HuH-7 (cell line): Measurements from ENCODE around the gene IARS1.

Source experiments
- DNase-seq: peaks from one replicate; pipeline ENCODE4 v3.0.0; 2011; ENCODE audit warnings: low spot score

Gene IARS1

DNA sequence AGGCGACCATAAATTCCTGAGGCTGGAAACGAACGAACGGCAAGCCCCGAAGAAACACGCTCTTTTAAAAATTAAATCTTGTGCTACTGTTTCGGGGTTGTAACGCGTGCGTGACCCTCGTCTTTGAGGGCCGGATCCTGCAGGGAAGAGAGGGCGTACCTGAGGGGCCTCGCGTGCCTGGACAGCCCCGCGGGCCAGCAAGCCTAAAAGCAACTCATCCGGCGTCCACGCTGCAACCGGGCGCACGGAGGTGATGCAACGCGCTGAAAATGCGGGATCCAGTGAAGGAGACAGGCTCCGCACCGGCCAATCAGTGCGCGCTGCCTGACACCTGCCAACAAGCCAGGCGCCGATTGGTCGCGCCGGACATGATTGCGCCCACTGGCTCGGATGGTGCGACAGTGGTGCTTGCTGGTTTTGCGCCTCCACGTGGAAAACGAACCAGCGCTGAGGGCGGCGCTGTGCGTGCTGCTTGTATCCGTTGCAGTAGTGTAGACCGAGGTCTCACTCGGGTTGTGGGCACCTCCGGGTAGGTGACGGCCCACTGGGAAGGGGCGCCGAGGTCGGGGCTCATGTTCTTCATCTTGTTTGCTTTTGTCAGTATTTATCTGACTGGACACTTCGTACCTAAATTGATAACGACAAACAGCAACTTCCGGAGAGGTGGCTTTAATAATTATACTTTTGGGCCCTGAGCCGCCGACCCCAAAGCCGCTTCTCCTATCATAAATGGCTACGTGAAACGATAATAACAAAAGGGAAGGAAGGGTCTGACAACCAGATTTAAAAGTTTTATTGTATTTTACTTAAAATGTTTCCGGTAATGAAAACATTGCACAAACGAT, at the start of gene IARS1:
Gene IARS1 (minus strand): TSS at position 246 of the 845 bp plus-strand sequence. CDS start 4,278 bp downstream, outside the sequence.
- DNase-seq = peak; percentile 96

DNA sequence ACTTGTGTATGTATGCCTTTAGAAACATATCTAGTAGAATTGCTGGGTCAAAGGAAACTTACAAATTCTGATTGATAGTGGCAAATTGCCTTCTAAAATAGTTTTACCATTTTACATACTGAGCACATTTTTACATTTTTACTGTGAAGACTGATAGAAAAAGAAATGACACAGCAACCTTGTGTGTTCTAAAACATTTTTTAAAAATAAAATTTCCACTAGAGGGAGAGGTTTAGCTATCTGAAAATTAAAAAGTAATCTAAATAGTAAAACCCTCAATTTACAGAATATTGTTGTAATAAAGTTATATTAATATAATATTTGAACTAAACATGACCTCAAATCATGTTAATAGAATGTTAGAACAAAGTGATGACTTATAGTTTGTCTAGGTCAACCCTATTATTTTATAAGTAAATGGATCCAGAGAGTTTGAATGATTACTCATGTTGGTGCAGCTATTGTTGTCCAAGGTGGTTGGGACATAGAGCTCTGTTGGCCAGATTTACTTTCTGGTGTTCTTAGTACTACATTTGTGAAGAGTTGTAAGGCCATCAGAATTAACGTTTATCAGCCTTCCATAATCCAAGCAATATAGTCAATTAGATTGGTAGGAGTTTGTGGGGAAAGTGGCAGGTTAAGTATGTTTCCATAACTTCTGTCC, 49.5 kb upstream of the IARS1 start:
- DNase-seq = no peak

DNA sequence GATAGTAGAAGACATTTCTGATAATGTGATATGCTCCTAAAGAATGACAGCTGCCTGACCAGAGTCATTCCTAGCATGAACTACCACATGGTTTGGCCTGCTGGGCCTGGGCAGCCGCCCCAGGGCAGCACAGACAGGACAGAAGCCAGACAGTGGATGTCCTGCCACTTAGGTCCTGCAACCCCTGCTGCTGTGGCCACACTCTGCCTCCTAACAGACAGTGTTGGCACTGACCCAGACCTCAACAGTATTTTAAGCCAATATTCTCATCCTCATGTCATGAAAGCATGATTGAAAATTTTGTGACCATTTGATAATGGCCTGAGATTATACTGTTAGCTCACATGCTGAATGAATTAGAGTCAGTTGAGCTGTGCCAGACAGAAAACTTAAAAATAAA, 48.1 kb upstream of the IARS1 start:
- DNase-seq = no peak

DNA sequence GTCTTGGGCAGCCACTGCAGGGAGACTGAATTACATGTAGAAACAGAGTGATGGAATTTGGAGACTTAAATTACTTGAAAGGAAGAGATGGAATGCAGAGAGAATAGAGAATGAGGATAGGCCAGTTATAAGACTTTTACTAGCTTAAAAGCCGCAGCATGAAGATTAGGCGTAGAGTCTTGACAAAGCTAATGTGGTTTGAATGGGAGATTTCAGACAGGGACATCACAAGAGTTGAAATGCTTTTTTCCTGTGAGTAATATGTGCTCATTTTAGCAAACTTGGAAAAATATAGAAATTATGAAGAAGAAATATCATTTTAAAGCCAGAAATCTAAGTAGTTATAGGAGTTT, 39.8 kb upstream of the IARS1 start:
- no peak for DNase-seq

DNA sequence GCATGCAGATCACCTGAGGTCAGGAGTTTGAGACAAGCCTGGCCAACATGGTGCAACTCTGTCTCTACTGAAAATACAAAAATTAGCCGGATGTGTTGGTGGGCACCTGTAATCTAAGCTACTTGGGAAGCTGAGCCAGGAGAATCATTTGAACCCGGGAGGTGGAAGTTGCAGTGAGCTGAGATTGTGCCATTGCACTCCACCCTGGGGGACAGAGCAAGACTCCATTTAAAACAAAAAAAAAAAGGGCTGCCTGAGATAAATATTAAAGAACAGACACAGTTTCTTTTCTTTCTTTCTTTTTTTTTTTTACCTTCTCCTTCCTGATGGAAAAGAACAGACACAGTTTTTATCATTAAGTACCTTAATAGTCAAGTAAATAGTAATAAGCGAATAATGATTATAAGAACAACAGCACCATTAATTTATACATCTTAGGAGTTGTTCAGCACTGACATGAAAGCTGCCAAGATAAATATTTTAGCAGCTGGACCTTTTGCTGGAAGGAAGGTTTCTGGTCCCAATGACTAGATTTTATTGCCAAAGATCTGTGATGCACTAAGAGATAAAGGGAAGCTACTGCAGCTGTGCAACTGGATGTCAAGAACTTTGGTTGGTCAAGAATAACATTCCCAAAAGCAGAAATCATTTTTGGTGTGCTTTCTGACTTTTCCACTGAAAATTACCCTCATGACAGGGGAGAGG, 39.2 kb upstream of the IARS1 start:
- no peak for DNase-seq

DNA sequence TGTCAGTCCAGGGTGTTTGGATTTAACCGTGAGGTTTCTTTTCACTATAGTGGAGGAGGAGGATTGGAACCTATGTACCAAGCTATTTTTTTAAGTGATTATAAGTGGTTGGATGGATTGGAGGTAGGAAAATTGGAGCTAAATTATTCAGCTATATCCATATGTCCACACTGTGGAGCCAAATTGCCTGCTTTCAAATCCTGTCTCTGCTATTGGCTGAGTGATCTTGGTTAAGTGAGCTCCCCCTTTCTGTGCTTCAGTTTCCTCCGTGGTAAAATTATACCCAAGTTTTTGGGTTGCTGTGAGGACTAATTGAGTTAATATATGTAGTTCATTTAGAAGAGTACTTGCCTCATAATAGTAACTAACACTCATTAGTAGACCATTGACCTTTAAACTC, 34.7 kb upstream of the IARS1 start:
- DNase-seq = peak; percentile 29

DNA sequence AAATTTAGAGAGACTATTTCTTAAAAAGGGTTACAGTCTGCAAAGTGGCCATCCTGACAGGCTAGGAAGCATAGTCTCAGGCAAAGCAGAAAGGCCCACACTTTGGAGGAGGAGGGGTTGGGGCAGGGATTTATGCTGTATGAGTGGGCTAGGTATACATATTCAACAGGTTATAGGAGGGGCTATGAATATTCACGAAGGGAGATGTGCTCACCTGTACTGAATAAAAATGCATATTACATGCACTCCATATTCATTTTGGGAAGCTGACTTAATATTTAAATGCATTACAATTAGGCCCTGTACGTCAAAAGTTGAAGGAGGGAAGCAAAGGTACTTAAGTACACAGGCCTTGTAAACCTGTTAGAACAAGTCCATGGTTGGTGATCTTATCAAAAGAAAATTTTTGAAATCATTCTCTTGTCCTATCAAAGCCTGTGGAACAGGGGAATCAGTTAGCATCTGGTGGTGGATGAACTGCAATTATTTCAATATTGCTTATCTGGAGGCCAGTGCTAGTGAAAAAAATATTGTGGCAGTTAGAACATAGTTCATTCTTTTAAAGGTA, 33.9 kb upstream of the IARS1 start:
- no peak for DNase-seq

DNA sequence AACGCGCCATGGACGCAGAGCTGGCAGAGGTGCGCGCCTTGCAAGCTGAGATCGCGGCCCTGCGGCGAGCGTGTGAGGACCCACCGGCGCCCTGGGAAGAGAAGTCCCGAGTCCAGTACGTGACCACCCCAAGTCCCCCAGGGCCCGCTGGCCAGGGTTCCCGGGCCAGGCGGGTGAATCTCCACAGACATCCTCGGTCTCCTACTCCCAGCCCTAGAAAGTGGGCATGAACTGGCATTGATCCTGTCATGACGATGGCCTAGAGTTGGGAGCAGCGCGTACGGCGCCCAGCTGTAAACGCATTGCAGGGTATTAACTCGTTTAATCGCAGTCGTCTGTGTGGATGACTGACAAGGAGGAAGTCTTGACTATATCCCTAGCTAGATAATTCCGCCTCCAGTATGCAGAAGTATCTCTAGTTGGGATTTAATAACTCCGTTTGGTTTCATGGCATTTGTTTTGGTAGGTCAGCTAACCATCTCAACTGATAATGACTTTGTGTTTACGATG, 32.5 kb upstream of the IARS1 start:
- no peak for DNase-seq

DNA sequence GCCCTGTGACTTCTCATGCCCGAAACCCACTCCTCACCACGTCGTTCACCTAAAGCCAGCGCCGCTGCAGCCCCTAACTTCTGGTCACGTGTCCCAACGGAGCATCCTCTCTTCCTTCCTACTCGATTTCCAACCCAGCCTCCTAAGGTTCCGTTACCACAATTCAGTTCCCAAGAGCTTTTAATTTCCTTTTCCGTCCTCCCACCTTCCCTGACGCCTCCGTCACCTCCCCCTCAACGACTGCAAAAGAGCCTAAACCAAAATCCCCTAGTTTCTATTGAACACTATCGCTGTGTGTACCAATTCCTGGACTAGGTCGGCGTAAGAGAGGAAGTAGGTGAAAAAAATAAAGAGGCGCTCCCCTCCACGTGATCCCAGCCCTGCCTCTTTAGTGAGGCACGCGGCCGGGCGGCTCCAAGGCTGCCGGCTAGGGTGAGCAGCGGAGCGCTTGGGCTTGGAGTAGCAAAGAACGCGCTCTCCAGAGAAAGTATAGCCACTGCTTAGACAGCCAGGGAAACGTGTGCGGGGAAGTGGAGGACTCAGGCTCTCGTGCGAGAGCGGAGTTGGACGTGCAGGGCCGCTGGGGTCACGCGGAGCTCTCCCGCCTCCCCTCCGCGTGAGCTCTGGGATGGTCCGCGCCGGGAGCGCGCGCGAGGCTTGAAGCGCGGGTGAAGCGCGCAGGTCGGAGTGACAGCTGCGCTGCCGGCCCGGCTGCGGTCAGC, 31.9 kb upstream of the IARS1 start, which contains the start of the genes CENPP and NOL8:
Gene CENPP (plus strand): TSS at position 685 of the 722 bp plus-strand sequence.
Gene NOL8 (minus strand): TSS at position 82 of the 722 bp plus-strand sequence. CDS start 1,189 bp downstream, outside the sequence.
- peak; percentile 77 for DNase-seq

DNA sequence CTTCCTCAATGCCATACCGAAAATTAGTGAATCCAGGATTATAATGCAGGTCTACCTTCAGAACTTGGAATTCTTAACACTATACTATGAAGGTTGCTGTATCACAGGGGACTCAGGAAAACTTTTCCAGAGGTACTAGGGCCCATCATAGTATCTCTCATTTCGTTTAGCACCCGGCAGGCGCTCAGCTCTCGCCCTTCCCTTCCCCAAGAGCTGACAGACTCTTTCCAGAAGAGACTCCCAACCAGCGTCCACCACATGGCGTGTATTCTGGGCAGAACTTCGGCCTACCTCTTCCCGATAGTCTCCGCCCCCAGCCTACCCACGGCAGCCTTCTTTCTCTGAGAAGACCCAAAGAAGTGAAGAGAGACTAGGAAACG, 31.4 kb upstream of the IARS1 start:
- no peak for DNase-seq

DNA sequence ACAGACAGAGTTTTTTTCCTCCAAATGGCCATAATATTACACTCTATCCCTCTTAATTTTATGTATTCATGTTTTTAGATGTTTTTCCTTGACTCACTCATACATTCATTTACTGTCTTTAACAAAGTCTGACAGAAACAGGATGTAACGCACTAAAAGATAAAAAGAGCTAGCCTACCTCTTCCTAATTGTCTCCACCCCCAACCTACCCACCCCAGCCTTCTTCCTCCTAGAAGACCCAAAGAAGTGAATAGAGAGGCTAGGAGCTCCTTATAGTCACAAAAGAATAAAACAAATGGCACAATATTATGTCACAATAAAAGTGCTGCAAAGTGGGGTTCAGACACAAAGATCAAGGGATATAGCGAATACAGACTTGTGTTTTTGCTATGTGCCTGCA, 30.9 kb upstream of the IARS1 start:
- DNase-seq = no peak

DNA sequence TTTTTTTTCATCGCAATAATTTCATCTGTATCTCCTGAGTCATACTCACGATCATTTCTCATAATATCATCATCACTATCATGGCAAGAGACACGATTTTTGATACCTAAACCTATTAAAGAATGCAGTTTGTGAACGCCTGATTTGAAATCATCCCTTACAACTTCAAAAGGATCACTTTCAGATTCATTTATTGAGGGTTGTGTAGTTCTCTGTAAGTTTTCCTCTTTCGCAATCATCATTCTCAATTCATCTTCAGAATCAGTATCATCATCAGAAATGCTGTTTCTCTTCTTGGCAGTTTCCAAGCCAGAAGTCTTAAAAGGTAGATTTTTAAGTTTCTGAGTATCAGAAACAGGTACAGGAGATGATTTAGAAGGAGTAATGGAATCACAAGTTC, 22.0 kb upstream of the IARS1 start:
- DNase-seq = no peak

DNA sequence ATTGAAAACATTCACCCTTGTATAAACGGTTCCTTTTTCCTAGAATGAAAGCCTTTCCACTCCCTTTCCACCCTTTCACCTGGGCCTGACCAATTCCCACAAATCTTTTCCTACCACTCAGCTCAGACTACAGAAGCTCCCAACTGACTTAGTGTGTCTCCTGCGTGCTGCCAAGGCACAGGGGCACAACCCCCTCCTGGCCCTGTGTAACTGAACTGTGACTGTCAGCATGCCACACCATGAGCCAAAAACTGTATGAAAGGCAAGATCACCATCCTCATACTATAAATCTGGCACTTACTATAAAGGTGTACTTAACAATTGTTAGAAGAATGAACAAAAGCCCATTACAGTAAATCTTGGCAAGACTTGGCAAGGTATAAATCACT, 20.1 kb upstream of the IARS1 start:
- no peak for DNase-seq

DNA sequence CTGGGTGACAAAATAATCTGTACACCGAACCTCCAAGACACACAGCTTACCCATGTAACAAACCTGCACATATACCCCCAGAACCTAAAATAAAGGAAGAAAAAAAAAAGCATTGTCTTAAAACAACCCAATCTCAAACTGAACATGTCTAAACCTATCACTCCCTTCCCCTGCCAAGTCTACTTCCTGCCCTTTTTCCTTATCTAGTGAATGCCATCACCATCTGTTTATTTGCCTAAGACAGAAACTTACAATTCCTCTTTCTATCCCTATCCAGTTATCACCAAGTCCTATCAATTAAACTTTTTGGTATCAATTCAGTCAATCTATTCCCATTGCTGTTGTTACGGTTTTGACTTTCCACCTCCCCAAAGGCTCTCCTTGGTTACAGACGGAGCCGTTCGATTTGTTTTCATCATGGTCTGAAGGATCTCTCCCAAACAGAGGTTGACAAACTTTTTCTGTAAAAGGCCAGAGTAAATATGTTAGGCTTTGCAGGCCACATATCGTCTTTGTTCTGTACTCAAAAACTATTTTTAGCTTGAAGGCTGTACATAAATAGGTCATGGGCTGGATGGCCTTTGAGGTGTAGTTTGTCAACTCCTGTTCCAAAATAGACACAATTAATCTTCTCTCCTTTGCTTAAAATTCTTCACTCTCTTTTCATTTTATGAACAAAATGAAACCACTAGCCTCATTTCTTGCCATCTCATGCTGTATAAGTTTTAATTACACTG, 19.6 kb upstream of the IARS1 start:
- no peak for DNase-seq

DNA sequence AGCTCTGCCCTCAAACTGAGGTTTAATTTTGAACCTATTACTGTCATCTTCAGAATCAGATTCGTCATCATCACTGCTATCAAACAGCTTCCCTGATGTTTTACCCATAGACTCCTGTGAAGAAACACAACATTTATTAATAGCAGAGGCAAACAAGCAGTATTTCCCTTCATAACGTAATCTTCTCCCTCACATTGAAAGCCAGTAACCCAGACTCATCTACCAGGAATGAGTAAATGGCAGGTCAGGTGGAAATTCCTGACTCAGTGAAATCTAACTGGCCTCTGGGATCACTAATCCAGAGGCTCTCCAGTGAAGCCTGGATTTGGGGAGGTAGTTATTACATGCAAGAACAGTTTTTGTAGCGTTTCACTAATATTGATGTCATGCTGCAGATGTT, 17.1 kb upstream of the IARS1 start:
- no peak for DNase-seq

DNA sequence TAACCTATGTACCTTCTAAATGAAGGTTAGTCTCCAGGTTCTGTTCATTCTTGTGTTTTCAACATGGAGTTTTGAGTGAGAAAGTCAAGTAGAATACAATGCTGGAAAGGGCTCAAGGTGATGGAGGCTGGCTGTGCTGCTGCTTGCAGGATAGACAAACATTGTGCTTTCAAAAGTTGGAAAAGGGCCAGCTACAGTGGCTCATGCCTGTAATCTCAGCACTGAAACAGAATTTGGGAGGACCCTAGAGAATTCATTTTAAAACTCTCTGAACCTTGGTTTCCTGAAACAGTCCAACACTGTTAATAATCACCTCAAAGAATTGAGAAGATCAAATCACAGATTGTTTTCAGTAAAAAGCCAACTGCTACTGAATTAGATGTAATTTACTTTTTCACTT, 15.4 kb upstream of the IARS1 start:
- DNase-seq = no peak

DNA sequence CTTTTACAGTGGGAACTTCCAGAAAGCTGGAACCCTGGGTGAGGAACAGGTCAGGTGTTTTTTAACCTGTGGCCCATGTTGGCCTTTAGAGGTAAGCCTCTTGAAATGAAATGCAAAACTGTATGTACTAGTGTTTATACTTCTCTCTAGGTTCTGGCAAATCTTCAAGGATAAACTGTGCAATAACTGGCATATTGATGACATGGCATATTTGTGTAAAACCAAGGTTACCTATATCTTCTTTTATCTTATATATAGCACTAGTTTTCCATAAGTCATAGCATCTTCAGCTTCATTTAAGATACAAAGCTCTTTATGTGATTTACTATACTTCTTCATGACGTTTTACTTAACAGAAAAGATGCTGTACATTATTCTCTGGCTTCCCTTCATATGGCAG, 7.4 kb upstream of the IARS1 start:
- DNase-seq = no peak

DNA sequence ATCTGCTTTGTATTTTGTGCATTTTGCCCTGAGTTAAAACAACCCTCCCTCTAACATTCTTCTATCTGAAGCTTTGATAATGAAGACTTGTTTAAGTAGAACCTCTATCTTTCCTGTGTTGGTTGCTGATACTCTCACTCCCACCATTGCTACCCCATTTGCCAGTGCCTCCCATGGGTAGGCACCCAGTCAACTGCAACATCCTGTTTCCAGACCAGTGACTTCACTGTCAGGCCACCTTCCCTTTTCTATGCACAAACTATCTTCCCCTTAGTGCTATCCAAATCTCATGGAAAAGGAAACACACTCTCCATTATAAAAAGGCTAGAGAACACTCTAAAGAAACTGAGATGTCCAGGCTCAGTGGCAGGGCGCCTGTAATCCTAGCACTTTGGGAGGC, 5.6 kb upstream of the IARS1 start:
- DNase-seq = no peak

DNA sequence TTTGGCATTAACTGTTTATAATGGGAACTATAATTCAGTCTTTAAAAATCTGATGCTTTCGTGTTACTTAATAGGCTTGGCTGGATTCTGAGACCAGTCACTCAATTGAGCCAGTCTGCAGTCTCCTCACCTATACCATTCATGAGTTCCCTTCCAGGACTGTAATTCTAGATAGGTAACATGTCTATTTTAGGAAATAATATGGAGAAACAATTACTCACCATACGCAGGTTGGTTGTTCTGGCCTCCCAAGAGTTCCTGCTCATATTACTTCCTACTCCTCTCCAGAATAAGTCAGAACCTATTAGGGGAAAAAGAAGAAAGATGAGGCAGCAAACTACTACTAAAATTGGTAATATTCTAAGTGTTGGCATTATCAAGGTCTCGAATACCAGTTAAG, 4.5 kb upstream of the IARS1 start:
- DNase-seq = no peak

DNA sequence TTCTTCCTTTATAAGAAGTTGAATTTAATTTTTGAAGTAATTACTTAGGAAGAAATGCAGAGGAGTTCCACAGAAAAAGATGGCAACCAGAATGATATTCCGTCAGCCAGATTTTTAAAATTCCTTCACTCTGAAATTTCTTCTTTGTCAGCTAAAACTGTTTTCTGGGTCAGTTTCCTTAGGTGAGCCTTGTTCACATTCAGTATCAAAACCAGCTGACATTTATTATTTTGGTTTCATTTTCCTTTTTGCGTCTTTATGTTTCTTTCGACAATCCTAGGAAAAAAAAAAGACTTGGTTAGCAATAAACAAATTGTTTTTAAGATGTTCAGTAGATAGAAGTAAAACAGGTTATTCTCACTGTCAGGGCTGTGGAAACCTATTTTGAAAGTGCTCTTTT, 4.1 kb upstream of the IARS1 start:
- DNase-seq = no peak

DNA sequence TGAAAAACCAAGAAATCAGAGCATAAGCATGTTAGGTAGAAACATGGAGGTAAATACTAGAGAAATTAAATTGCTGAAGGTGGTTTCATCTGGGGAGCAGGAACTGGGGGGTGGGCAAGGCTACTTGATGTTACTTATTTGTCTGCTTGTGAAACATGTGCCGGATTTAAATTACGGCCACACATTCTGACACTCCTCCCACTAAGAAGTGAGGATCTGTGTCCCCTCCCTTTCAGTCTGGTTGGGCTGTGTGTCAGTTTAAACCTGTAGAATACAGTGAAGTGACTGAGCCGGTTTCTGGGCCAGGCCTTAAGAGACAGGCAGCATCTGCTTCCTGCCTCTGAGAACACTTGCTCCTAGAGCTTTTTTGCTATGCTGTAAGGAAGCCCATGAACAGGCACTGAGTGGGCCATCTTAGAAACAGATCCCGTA, 2.3 kb upstream of the IARS1 start:
- DNase-seq = no peak
